ENCODE data around the gene CRTC2.
"Not testable (repeated sequence)": the region's sequence is repeated elsewhere in the genome, so short reads cannot be mapped to it uniquely, and the experiment has no call there.

CRTC2 gene

GRCh38 chr1:153958111-153958960 lies at the start of gene CRTC2:
Gene CRTC2 (minus strand): TSS chr1:153958612. CDS start chr1:153958497, 115 bp downstream.
- peak; percentile 100 for DNase-seq

GRCh38 chr1:154006136-154006535 lies 47.7 kb upstream of the CRTC2 start:
- DNase-seq: no peak

DNA sequence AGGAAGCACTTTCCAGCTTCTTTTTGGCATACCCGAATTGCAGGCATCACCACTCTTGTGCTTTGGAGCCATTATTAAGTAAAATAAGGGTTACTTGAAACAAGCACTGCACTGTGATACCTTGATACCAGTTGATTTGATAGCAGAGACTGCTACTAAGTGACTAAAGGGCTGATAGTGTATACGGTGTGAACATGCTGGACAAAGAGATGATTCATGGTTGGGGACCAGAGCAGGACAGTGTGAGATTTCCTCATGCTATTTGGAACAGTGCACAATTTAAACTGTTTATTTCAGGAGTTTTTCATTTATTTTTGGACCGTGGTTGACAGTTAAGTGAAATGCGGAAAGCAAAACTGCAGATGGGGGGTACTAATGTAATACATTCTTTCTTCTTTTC lies 42.0 kb upstream of the CRTC2 start:
- no peak for DNase-seq

- not testable (repeated sequence) for DNase-seq
Measured at GRCh38 chr1:153996882-153997281, 38.5 kb upstream of the CRTC2 start.

GRCh38 chr1:153995640-153996039 lies 37.2 kb upstream of the CRTC2 start:
- no peak for DNase-seq

DNA sequence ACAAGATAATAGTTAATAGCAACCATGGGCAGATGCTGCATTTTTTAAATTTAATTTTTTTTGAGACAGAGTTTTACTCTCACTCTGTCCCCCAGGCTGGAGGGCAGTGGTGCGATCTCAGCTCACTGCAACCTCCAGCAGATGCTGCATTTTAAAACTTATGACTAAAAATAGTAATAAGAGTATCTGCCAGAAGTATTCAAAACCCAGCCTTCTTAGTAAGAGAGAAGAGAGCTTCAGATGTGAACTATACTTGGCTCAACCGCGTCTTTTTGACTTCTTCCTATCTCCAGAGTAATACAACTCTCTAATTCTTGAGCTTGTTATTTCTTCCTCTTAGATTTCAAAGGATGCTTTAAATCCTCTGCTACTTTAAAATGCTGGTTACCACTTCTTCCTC lies 36.8 kb upstream of the CRTC2 start:
- no peak for DNase-seq

DNA sequence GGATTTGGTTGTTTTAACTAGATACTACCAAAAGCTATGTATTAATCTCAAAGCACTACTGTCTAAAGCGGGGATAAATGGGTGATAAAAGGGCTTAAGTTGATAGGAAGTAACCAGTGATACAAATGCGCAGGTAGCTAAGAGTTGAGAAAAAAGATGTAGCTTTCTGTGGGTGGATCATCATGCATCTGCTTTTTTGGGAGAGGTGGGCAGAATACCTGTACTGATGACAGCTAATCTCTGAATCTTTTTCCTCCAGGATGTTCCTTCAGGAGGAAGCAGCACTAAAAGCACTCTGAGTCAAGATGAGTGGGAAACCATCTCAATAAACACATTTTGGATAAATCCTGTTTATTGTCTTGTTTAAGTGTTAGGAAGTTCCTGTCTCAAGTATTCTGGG lies 33.4 kb upstream of the CRTC2 start:
- no peak for DNase-seq

DNA sequence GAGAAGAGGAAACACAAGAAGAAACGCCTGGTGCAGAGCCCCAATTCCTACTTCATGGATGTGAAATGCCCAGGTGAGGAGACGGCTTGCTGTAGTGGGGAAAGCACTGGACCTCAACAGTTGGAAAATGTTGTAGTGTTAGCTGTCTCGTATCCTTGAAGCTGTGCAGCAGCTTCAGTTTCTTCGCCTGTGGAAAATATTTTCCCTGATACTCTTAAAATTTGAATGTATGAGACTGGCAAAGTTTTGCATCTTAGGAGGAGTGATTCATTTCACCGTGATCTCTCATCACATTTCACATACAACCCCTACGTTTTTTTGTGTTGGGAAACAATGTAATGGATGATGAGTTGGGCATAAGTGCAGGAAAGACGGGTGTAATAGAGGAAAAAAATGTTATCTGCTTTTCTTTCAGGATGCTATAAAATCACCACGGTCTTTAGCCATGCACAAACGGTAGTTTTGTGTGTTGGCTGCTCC lies 32.8 kb upstream of the CRTC2 start:
- no peak for DNase-seq

- peak; percentile 99 to 100 for DNase-seq
Measured at GRCh38 chr1:153990468-153991150, 32.2 kb upstream of the CRTC2 start, which contains the start of gene RPS27. Gene RPS27 (plus strand): TSS chr1:153990762. CDS start chr1:153990797, 35 bp downstream.

- DNase-seq: no peak
Measured at GRCh38 chr1:153987621-153988020, 29.2 kb upstream of the CRTC2 start.

DNA sequence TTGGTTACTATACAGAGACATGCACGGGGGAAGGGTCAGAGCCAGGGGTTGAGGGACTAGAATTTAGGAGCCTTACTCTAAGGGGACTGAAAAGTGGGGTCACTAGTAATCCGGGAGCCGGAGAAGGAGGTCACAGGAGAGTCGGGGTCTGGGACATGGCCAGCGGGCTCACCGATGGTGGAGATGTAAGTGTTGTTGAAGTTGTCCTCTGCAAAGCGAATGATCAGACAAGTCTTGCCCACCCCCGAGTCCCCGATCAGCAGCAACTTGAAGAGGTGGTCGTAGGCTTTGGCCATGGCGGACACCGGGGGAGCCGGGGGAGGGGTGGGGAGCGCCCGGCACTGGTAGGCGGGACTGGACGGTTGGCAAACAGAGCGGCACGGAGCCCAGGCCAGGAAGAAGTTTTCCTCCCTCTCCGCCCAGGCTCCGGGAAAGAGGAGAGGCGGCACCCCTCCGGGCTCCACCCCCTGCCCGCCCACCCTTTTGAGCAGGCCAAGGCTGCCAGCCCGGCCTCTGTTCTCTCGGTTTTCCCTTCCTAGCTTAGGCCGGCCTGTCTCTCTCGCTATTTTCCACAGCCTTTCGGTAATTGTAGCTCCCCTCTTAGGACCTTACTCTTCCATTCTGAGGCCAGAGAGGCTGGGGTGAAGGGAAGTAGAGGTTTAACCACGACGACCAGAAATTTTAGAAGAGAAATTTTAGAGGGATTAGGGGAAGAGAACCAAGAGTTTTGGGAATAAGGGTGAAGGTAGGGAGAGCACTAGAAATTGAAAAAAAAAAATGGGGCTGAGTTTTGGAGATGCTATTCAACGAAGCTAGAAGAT lies 27.7 kb upstream of the CRTC2 start, which contains the start of gene RAB13:
Gene RAB13 (minus strand): TSS at position 399 of the 821 bp plus-strand sequence. CDS start 103 bp downstream, at position 296.
- DNase-seq: peak; percentile 80 to 97

DNA sequence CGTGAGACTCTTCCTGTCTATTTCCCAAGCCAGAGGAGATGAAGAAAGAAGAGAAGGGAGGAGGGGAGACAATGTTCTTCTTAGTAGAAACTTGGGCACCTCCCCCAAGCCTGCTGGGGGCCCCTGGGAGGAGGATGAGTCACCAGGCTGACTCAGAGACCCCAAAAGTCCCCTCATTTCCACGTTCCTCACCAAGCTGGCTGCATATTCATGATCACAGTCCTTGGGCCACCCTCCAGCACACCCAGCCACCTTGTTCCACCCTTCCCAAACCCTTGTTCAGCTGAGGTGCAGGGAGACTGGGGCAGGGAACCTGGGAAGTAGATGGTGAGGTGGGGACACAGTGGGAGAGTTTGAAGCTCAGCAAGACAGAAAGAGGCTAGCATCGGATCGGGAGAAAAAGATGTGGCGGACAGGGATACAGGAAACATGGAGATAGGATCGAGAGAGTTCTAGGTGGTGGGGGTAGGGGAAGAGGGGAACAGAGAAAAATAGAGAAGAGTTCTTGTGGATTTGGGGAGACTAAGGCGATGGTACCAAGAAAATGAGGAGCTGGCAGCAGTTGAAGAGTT lies 27.0 kb upstream of the CRTC2 start:
- no peak for DNase-seq

GRCh38 chr1:153984123-153984894 lies 25.9 kb upstream of the CRTC2 start:
- DNase-seq: no peak

DNA sequence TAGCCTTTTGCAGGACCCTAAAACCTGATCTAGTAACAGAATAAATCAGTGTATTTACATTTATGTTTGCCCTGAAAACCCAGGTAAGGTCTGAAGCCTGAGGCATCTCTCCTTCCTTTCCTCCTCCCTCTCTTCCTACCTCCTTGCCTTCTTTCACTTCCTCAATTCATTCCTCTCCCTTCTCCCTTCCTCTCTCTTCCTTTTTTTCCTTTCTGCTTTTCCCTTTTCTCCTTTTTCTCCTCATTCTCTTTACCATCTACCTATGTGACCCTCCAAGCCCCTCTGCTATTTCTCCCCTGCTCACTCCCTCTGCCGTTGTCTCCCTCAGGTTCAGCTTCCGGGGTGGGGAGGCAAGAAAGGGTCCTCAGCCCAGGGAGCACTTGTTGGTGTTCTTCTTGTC lies 23.3 kb upstream of the CRTC2 start:
- DNase-seq: not testable (repeated sequence)

DNA sequence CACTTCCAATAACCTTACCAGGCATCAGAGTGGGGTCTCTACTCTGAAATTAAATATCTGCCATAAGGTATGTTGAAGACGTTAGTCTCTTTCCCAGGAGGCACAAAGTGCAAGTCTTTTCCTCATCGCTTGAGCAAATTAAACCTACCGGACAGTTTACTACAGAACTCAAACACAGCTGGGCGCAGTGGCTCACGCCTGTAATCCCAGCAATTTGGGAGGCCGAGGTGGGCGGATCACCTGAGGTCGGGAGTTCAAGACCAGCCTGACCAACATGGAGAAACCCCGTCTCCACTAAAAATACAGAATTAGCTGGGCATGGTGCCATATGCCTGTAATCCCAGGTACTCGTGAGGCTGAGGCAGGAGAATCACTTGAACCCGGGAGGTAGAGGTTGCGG lies 20.7 kb upstream of the CRTC2 start:
- DNase-seq: not testable (repeated sequence)

DNA sequence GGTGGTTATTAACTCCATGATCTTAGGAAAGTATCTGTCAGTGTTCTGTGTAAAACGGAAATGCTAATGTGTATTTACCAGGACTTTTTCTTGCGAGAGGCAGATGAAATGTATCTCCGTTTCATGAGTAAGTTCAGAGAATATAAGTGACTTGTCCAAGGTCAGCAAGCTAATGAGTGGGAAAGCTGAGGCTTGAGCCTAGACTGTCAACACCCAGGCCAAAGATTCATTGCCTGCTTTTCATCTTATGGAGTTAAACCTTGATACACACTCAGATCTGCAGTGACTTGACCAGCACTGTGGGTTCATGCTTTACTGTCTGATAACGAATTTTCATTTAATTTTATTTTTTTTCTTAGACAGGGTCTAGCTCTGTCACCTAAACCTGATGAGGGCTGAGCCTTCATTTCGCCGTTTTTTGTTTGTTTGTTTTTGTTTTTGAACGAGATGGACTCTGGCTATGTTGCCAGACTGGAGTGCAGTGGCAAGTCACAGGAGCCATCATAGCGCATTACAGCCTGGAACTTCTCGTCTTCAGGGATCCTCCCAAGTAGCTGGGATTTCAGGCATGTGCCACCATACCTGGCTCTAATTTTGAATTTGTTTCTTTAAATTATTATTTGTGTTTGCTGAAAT lies 20.0 kb upstream of the CRTC2 start:
- DNase-seq: peak in 1 of 2 experiments; percentile 58

- peak; percentile 93 to 99 for DNase-seq
Measured at GRCh38 chr1:153977250-153978240, 19.1 kb upstream of the CRTC2 start, which contains the start of gene JTB. Gene JTB (minus strand): TSS chr1:153977674. CDS start chr1:153977252, 422 bp downstream.

DNA sequence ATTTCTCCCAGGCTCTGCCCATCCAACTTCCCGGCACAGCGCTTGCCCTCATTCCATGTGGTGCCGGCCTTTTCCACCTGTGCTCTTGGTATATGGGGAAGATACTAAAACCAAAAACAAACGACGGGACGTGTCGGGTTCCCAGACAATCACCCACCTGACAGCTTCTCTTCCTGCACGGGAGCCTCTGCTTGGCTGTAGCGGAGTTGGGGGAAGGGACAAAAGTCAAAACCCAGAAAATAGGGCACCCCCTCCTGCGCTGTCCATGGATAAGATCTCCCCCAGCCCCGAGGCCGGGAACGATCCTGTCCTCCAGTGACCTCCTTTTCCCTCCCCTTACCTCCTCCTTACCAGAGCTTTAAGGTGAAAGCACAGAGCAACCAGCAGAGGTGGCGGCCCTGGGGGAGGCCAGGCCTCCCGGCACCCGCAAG lies 18.4 kb upstream of the CRTC2 start:
- peak; percentile 41 to 59 for DNase-seq

DNA sequence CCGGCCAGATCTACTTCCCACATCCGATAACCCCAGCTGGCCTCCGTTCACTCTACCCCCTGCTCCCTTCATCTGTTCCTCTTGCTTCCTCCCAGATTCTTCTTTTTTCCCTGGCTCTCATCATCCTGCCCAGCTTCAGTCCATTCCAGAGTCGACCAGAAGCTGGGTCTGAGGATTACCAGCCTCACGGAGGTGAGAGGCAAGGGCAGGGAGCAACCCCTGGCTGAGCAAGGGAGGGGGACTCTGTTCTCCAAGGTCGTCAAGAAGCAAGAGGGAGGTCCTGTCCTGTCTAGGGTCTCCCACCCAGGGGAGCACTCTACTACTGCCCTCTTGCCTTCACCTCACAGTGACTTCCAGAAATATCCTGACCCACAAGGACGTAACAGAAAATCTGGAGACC lies 15.1 kb upstream of the CRTC2 start:
- no peak for DNase-seq

DNA sequence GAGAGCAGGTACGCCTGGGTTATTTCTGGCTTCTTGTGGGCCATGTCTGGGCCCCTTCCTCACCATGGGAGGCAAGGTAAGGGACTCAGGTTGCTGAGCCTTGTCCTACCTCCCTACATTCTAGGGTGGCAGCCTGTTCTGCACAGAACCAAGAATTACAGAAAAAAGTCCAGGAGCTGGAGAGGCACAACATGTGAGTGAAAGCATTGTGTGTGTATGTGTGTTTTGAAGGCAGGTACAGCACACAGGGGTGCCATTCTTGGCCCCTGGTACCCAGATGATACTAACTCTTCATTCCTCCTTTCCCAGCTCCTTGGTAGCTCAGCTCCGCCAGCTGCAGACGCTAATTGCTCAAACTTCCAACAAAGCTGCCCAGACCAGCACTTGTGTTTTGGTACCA lies 14.7 kb upstream of the CRTC2 start:
- DNase-seq: no peak
